HepG2 (cell line): ENCODE measurements around the gene ANKS4B. TPM values are rescaled to one million over a fixed set of nuclear protein-coding genes. Genes with fewer than 3 reads are reported as not detected.
A peak's percentile ranks its signal among the peaks of the same experiment; 100 is the strongest.

ENCODE experiments used
- ADNP ChIP-seq: sonication (generic); formaldehyde crosslinking; IDR thresholded peaks from 2 replicates; pipeline ENCODE4 v1.4.0; 2020; ENCODE audit warnings: missing genetic modification reagents
- ASH2L ChIP-seq: fragments of 300-600, 200-600 bp; sonication (generic); IDR thresholded peaks from 2 replicates; pipeline ENCODE4 v1.7.0; 2017; ENCODE audit warnings: low read depth, mild to moderate bottlenecking, moderate library complexity, mixed read lengths, low read length; ENCODE audit not compliant: insufficient read length
- ATM ChIP-seq: fragments of 450-650 bp; IDR thresholded peaks from 2 replicates; pipeline ENCODE4 v1.7.1; 2017; ENCODE audit warnings: mild to moderate bottlenecking, borderline replicate concordance
- CCDC6 ChIP-seq: sonication (generic); formaldehyde crosslinking; IDR thresholded peaks from 2 replicates; pipeline ENCODE4 v1.8.1; 2022; ENCODE audit warnings: mild to moderate bottlenecking, missing genetic modification reagents, moderate library complexity
- DNMT3B ChIP-seq: conservative IDR thresholded peaks from 2 replicates; pipeline ENCODE4 v1.6.1; 2016; ENCODE audit warnings: missing biosample characterization, control low read depth
- E2F1 ChIP-seq: sonication (generic); formaldehyde crosslinking; IDR thresholded peaks from 2 replicates; pipeline ENCODE4 v1.5.0; 2020; ENCODE audit warnings: missing genetic modification reagents
- ELF3 ChIP-seq: IDR thresholded peaks from 2 replicates; pipeline ENCODE4 v1.6.1; 2016; ENCODE audit warnings: missing genetic modification reagents, missing compliant biosample characterization
- ELK4 ChIP-seq: sonication (generic); formaldehyde crosslinking; IDR thresholded peaks from 2 replicates; pipeline ENCODE4 v1.9.0; 2021; ENCODE audit warnings: missing genetic modification reagents, borderline replicate concordance
- HNRNPUL1 ChIP-seq: fragments of 200-400 bp; formaldehyde crosslinking; IDR thresholded peaks from 2 replicates; pipeline ENCODE4 v1.6.1; 2017; ENCODE audit warnings: low read depth, mild to moderate bottlenecking, low read length, moderate library complexity
- KDM2A ChIP-seq: sonication (generic); formaldehyde crosslinking; IDR thresholded peaks from 2 replicates; pipeline ENCODE4 v1.4.0; 2020; ENCODE audit warnings: low read depth, missing genetic modification reagents, borderline replicate concordance
- LCORL ChIP-seq, 2 experiments: fragments of 450-650 bp in 1 of 2; sonication (generic) in 1 of 2; formaldehyde crosslinking in 1 of 2; IDR thresholded peaks; 2 replicates each; pipeline versions ENCODE4 v1.5.0 to v1.6.1; 2017 to 2020; ENCODE audit warnings: antibody characterized with exemption in 1 of 2, missing genetic modification reagents in 1 of 2
- MXD1 ChIP-seq: sonication (generic); formaldehyde crosslinking; IDR thresholded peaks from 2 replicates; pipeline ENCODE4 v1.4.0; 2020; ENCODE audit warnings: mild to moderate bottlenecking, missing genetic modification reagents
- PBX3 ChIP-seq: sonication (generic); formaldehyde crosslinking; IDR thresholded peaks from 2 replicates; pipeline ENCODE4 v1.8.1; 2023; ENCODE audit warnings: missing genetic modification reagents, inconsistent platforms, borderline replicate concordance
- PHF20 ChIP-seq: sonication (generic); formaldehyde crosslinking; IDR thresholded peaks from 2 replicates; pipeline ENCODE4 v1.5.0; 2020; ENCODE audit warnings: mild to moderate bottlenecking, missing genetic modification reagents
- SATB2 ChIP-seq: sonication (generic); formaldehyde crosslinking; IDR thresholded peaks from 2 replicates; pipeline ENCODE4 v1.5.0; 2020; ENCODE audit warnings: missing genetic modification reagents
- SIN3A ChIP-seq: IDR thresholded peaks from 2 replicates; pipeline ENCODE4 v1.6.1; 2011; ENCODE audit warnings: low read depth, mild to moderate bottlenecking, control low read depth, low read length, borderline replicate concordance
- SRSF9 ChIP-seq: fragments of 200-400 bp; formaldehyde crosslinking; IDR thresholded peaks from 2 replicates; pipeline ENCODE4 v1.6.1; 2018; ENCODE audit warnings: borderline replicate concordance, mild to moderate bottlenecking, low read depth, low read length; ENCODE audit not compliant: insufficient read depth, poor library complexity, severe bottlenecking
- TRIM22 ChIP-seq: fragments of 450-650 bp; IDR thresholded peaks from 2 replicates; pipeline ENCODE4 v1.6.1; 2017
- ZFP90 ChIP-seq: sonication (generic); formaldehyde crosslinking; IDR thresholded peaks from 2 replicates; pipeline ENCODE4 v1.8.0; 2022; ENCODE audit warnings: missing genetic modification reagents, mild to moderate bottlenecking, inconsistent platforms, borderline replicate concordance
- ZNF160 ChIP-seq: sonication (generic); formaldehyde crosslinking; IDR thresholded peaks from 2 replicates; pipeline ENCODE4 v1.8.0; 2022; ENCODE audit warnings: mild to moderate bottlenecking, inconsistent platforms, missing genetic modification reagents
- ZNF263 ChIP-seq: sonication (generic); formaldehyde crosslinking; IDR thresholded peaks from 2 replicates; pipeline ENCODE4 v1.4.0; 2020; ENCODE audit warnings: missing genetic modification reagents
- ZNF383 ChIP-seq: sonication (generic); formaldehyde crosslinking; IDR thresholded peaks from 2 replicates; pipeline ENCODE4 v1.4.0; 2020; ENCODE audit warnings: missing genetic modification reagents, mild to moderate bottlenecking, borderline replicate concordance
- ZSCAN29 ChIP-seq: sonication (generic); formaldehyde crosslinking; conservative IDR thresholded peaks from 2 replicates; pipeline ENCODE4 v1.4.0; 2020; ENCODE audit warnings: mild to moderate bottlenecking, missing genetic modification reagents
- polyA plus RNA-seq, 8 experiments: library from polyadenylated mRNA; depleted of rRNA in 3 of 8; stranded (reverse) in 7 of 8; unstranded in 1 of 8; fragments of >200 nt; fragmentation: Illumina TruSeq in 4 of 8; extraction: Trizol in 4 of 8; gene quantifications; 2 replicates each; pipeline versions ENCODE4 v1.2.1 to v1.2.3, GENCODE V29; 2011 to 2016; ENCODE audit warnings: low read depth in 4 of 8, missing spikeins in 1 of 8, mixed read lengths in 1 of 8; ENCODE audit not compliant: insufficient read depth in 1 of 8
- total RNA-seq, 5 experiments: library from RNA; depleted of rRNA; stranded (reverse); fragments of >200 nt; fragmentation: Illumina TruSeq; extraction: Trizol; gene quantifications; 2 replicates each; pipeline ENCODE4 v1.2.3, GENCODE V29; 2016; ENCODE audit warnings: low read depth in 1 of 5

ANKS4B gene
- total and polyA plus RNA-seq, 2 of the 13 experiments (the other 11 are each of a cell fraction or from before 2014, with no cell fraction given) = 6.5 to 30.0 TPM

GRCh38 chr16:21186326-21186691 lies 47.2 kb upstream of the ANKS4B start (continued):
- TF ChIP-seq ZNF160 = no peak
- no peak for TF ChIP-seq ZNF383 (CRISPR knock-in tag)
- TF ChIP-seq ZFP90 = no peak; the same call in 1 of the 2 replicates
- TF ChIP-seq ASH2L = peak; percentile 55
- 0 out of 2 replicates have a peak, but pooled peaks have one; percentile 28 for TF ChIP-seq SIN3A
- no peak for TF ChIP-seq DNMT3B (CRISPR knock-in tag)
- TF ChIP-seq PHF20 = no peak
- TF ChIP-seq LCORL (IDR thresholded peaks at IDR 0.05) = peak; percentile 89; the same call in 1 of the 2 replicates
- 0 out of 2 replicates have a peak, but pooled peaks have one; percentile 61 for TF ChIP-seq LCORL (CRISPR knock-in tag; IDR thresholded peaks at IDR 0.05)
- TF ChIP-seq TRIM22 = no peak
- no peak for TF ChIP-seq ZSCAN29 (CRISPR knock-in tag)
- TF ChIP-seq ELF3 (CRISPR knock-in tag) = peak; percentile 89
- no peak for TF ChIP-seq HNRNPUL1
- TF ChIP-seq SATB2 (CRISPR knock-in tag) = no peak
- TF ChIP-seq SRSF9 = no peak
- TF ChIP-seq ZNF263 (CRISPR knock-in tag) = peak; percentile 46; the same call in 1 of the 2 replicates
- TF ChIP-seq KDM2A (CRISPR knock-in tag) = peak; percentile 22; the same call in 1 of the 2 replicates
- no peak for TF ChIP-seq ADNP (CRISPR knock-in tag)
- no peak for TF ChIP-seq ELK4
- no peak for TF ChIP-seq E2F1
- TF ChIP-seq PBX3 = no peak
- no peak for TF ChIP-seq CCDC6
- TF ChIP-seq MXD1 (CRISPR knock-in tag) = no peak
- TF ChIP-seq ATM = no peak
